H9 (cell line): ENCODE results near the gene MSI2. TPM values are rescaled to one million over a fixed set of nuclear protein-coding genes. Genes with fewer than 3 reads are reported as not detected.

Experiments used
- DNase-seq: peaks from one replicate; pipeline ENCODE4 v3.0.0-alpha.2; 2017
- H2AFZ ChIP-seq: one replicate; pipeline ENCODE4 v1.6.1; 2013; ENCODE audit warnings: mild to moderate bottlenecking, low read length, control low read depth, moderate library complexity
- H2AK5ac ChIP-seq: 2 replicates; pipeline ENCODE4 v1.6.1; 2013; ENCODE audit warnings: low read length, control low read depth, mixed read lengths; ENCODE audit not compliant: insufficient read length
- H2BK120ac ChIP-seq: one replicate; pipeline ENCODE4 v1.6.1; 2013; ENCODE audit warnings: low read depth, mild to moderate bottlenecking, low read length, control low read depth, inconsistent platforms; ENCODE audit not compliant: poor library complexity, severe bottlenecking
- H2BK12ac ChIP-seq: 2 replicates; pipeline ENCODE4 v1.6.1; 2013; ENCODE audit warnings: low read length, control low read depth, mixed read lengths, low read depth; ENCODE audit not compliant: insufficient read length
- H2BK15ac ChIP-seq: 2 replicates; pipeline ENCODE4 v1.6.1; 2013; ENCODE audit warnings: low read depth, low read length, control low read depth
- H2BK20ac ChIP-seq: one replicate; pipeline ENCODE4 v1.6.1; 2013; ENCODE audit warnings: low read depth, mild to moderate bottlenecking, low read length, control low read depth, inconsistent platforms; ENCODE audit not compliant: poor library complexity, severe bottlenecking
- H2BK5ac ChIP-seq: 2 replicates; pipeline ENCODE4 v1.6.1; 2013; ENCODE audit warnings: low read length, control low read depth, mixed read lengths; ENCODE audit not compliant: insufficient read length
- H3K14ac ChIP-seq: 2 replicates; pipeline ENCODE4 v1.6.1; 2013; ENCODE audit warnings: low read length, control low read depth; ENCODE audit not compliant: insufficient read depth
- H3K18ac ChIP-seq: 2 replicates; pipeline ENCODE4 v1.6.1; 2013; ENCODE audit warnings: low read depth, mild to moderate bottlenecking, mixed read lengths, low read length, control low read depth; ENCODE audit not compliant: insufficient read length
- H3K23ac ChIP-seq: 2 replicates; pipeline ENCODE4 v1.6.1; 2013; ENCODE audit warnings: low read length, control low read depth, mixed read lengths, low read depth; ENCODE audit not compliant: insufficient read length
- H3K23me2 ChIP-seq: 2 replicates; pipeline ENCODE4 v1.6.1; 2013; ENCODE audit warnings: low read depth, mild to moderate bottlenecking, mixed read lengths, low read length, control low read depth; ENCODE audit not compliant: insufficient read length, poor library complexity, severe bottlenecking
- H3K27ac ChIP-seq: 2 replicates; pipeline ENCODE4 v1.5.1; 2013; ENCODE audit warnings: low read length, control low read depth, mixed read lengths, low read depth; ENCODE audit not compliant: insufficient read length
- H3K27me3 ChIP-seq: 2 replicates; pipeline ENCODE4 v1.6.1; 2013; ENCODE audit warnings: low read length, control low read depth, inconsistent platforms; ENCODE audit not compliant: insufficient read depth
- H3K4ac ChIP-seq: 2 replicates; pipeline ENCODE4 v1.6.1; 2013; ENCODE audit warnings: low read depth, mild to moderate bottlenecking, control low read depth, inconsistent platforms, low read length, moderate library complexity
- H3K4me1 ChIP-seq: 2 replicates; pipeline ENCODE4 v1.6.1; 2013; ENCODE audit warnings: low read length, control low read depth, inconsistent platforms; ENCODE audit not compliant: insufficient read depth
- H3K4me2 ChIP-seq: 2 replicates; pipeline ENCODE4 v1.6.1; 2013; ENCODE audit warnings: low read length, control low read depth, mixed read lengths; ENCODE audit not compliant: insufficient read length, insufficient read depth
- H3K56ac ChIP-seq: 2 replicates; pipeline ENCODE4 v1.6.1; 2013; ENCODE audit warnings: low read depth, mild to moderate bottlenecking, mixed read lengths, low read length, control low read depth; ENCODE audit not compliant: insufficient read length
- H3K79me1 ChIP-seq: 2 replicates; pipeline ENCODE4 v1.6.1; 2013; ENCODE audit warnings: low read depth, mild to moderate bottlenecking, moderate library complexity, low read length, control low read depth, inconsistent platforms; ENCODE audit not compliant: insufficient read depth, poor library complexity, severe bottlenecking
- H3K79me2 ChIP-seq: 2 replicates; pipeline ENCODE4 v1.6.1; 2013; ENCODE audit warnings: low read length, control low read depth, inconsistent platforms; ENCODE audit not compliant: insufficient read depth
- H3K9ac ChIP-seq: 2 replicates; pipeline ENCODE4 v1.6.1; 2013; ENCODE audit warnings: low read length, control low read depth, mixed read lengths; ENCODE audit not compliant: insufficient read length; ENCODE audit errors: extremely low read depth
- H3K9me3 ChIP-seq: one replicate; pipeline ENCODE4 v1.6.1; 2013; ENCODE audit warnings: low read depth, low read length, inconsistent platforms; ENCODE audit not compliant: control insufficient read depth
- H3T11ph ChIP-seq: one replicate; pipeline ENCODE4 v1.6.1; 2013; ENCODE audit warnings: mild to moderate bottlenecking, low read length, control low read depth, inconsistent platforms
- H4K20me1 ChIP-seq: one replicate; pipeline ENCODE4 v1.6.1; 2013; ENCODE audit not compliant: control insufficient read depth, insufficient read length, insufficient read depth
- H4K5ac ChIP-seq: 2 replicates; pipeline ENCODE4 v1.6.1; 2013; ENCODE audit warnings: low read depth, mild to moderate bottlenecking, mixed read lengths, low read length, control low read depth; ENCODE audit not compliant: insufficient read length
- H4K8ac ChIP-seq: replicated peaks from 2 replicates; pipeline ENCODE4 v1.6.1; 2013; ENCODE audit warnings: low read length, control low read depth, mixed read lengths, low read depth; ENCODE audit not compliant: insufficient read length
- H4K91ac ChIP-seq: 2 replicates; pipeline ENCODE4 v1.6.1; 2013; ENCODE audit warnings: low read depth, mild to moderate bottlenecking, moderate library complexity, mixed read lengths, low read length, control low read depth; ENCODE audit not compliant: insufficient read length
- H3K27ac Mint-ChIP-seq, 3 experiments: 2 replicates in 2 of 3; 3 replicates in 1 of 3; pipeline ENCODE4 v1.8.0; 2020 to 2021; ENCODE audit warnings: mixed read lengths in 3 of 3, mild to moderate bottlenecking in 1 of 3, moderate library complexity in 1 of 3
- H3K27me3 Mint-ChIP-seq: 2 replicates; pipeline ENCODE4 v1.8.0; 2021; ENCODE audit warnings: low read depth, mild to moderate bottlenecking, moderate library complexity, mixed read lengths
- H3K36me3 Mint-ChIP-seq, 3 experiments: 2 replicates in 2 of 3; 3 replicates in 1 of 3; pipeline ENCODE4 v1.8.0; 2020 to 2021; ENCODE audit warnings: low read depth in 3 of 3, mixed read lengths in 3 of 3; ENCODE audit not compliant: insufficient read depth in 1 of 3
- H3K4me1 Mint-ChIP-seq, 2 experiments: 2 replicates each; pipeline ENCODE4 v1.8.0; 2020; ENCODE audit warnings: mixed read lengths in 2 of 2
- H3K4me3 Mint-ChIP-seq, 2 experiments: 2 replicates in 1 of 2; 3 replicates in 1 of 2; pipeline ENCODE4 v1.8.0; 2020 to 2021; ENCODE audit warnings: mild to moderate bottlenecking in 2 of 2, mixed read lengths in 2 of 2, moderate library complexity in 1 of 2
- H3K9me3 Mint-ChIP-seq, 2 experiments: 2 replicates in 1 of 2; 3 replicates in 1 of 2; pipeline ENCODE4 v1.8.0; 2020; ENCODE audit warnings: mild to moderate bottlenecking in 2 of 2, mixed read lengths in 2 of 2, moderate library complexity in 1 of 2
- CTCF ChIP-seq: fragments of 200-600 bp; sonication (generic); conservative IDR thresholded peaks from 3 replicates; pipeline ENCODE4 v1.8.0; 2021; ENCODE audit warnings: antibody characterized with exemption, mild to moderate bottlenecking
- WGBS: extraction: QIAGEN DNeasy Blood & Tissue Kit; methylation state at CpG from one replicate; pipeline ENCODE4 v1.1.7; 2013; ENCODE audit warnings: missing lambda C conversion rate, low lambda C conversion rate, mixed read lengths; ENCODE audit not compliant: insufficient read length; ENCODE audit errors: extremely low coverage; 5-methylcytosine and 5-hydroxymethylcytosine counted together
- total RNA-seq: library from RNA; stranded (reverse); gene quantifications from 2 replicates; pipeline ENCODE4 v1.2.1, GENCODE V29; 2021

The MSI2 gene
- total RNA-seq, 1 experiment from 2014 or later = 98.5 TPM

DNA sequence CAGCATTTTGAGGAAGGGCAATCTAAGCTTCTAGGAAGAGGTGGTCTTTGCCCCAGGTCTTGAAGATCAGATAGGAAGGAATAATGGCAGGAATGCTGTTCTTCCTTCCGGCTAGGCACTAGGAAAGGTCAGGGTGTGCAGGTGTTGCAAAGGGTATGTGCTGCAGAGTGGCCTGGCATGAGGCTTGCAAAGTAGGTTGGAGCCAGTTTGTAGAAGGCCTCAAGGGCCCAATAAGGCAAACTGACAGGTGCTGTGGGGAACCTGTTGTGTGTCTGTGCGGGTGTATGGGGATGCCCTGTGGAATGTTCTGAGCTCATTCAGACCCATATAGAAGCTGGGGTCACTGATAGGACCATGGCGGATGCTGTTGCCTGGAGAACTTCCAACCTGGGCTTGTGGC lies 12.7 kb downstream of the MSI2 start:
- H3K4me1 ChIP-seq = 0 out of 2 replicates have a peak, but pooled peaks cover 2% of the 10 kb centered on the region
- peaks cover 22 to 34% of the 10 kb centered on the region in 2 experiments for H3K4me1 Mint-ChIP-seq

More for the DNA sequence above, 12.7 kb downstream of the MSI2 start:
- Histone ChIP-seq H2BK12ac (no peak overlapping the region), H3K4me2 (no peak overlapping the region), H3K27ac (no peak overlapping the region), H3K23me2 (no peaks in the 10 kb centered on the region), H4K5ac (no peak overlapping the region), H3T11ph (no peak overlapping the region), H3K14ac (no peak overlapping the region), H4K20me1 (peaks cover 3% of the 10 kb centered on the region), H2BK20ac (no peak overlapping the region), H4K8ac (no peak overlapping the region), H3K9me3 (no peaks in the 10 kb centered on the region), H2AFZ (no peak overlapping the region), H2BK15ac (no peak overlapping the region), H3K27me3 (no peaks in the 10 kb centered on the region), H2BK5ac (no peak overlapping the region), H3K79me2 (no peaks in the 10 kb centered on the region), H4K91ac (no peak overlapping the region), H3K56ac (no peak overlapping the region), H3K79me1 (no peaks in the 10 kb centered on the region), H3K9ac (no peak overlapping the region), H3K23ac (no peak overlapping the region), H2BK120ac (no peak overlapping the region), H3K4ac (no peak overlapping the region), H2AK5ac (no peak overlapping the region), H3K18ac (no peak overlapping the region)
- Mint-ChIP-seq H3K4me3 (no peak overlapping the region), H3K9me3 (no peaks in the 10 kb centered on the region), H3K36me3 (peaks cover 37 to 70% (median 62%) of the 10 kb centered on the region in 3 experiments; a peak in 6 of 7 replicates), H3K27me3 (no peaks in the 10 kb centered on the region), H3K27ac (no peak overlapping the region; a peak in 1 of 7 replicates)
- no CpG with 5 or more reads among the region's 3 CpGs for WGBS
- TF ChIP-seq CTCF = no peak
- DNase-seq = no peak
